CD4-positive, alpha-beta T cell (primary cell): ENCODE data around the gene HRH3. TPM values are rescaled to one million over a fixed set of nuclear protein-coding genes. Genes with fewer than 3 reads are reported as not detected.

Experiments
- ATAC-seq: fragments of 200-7000 bp; cut with Tn5 transposase; one replicate; pipeline ENCODE4 v1.10.0; 2022; ENCODE audit warnings: mild to moderate bottlenecking; ENCODE audit not compliant: poor library complexity
- CTCF ChIA-PET: fragments of 350-600 bp; sonication (Branson Sonifier 250); formaldehyde crosslinking; loops from one replicate; lab custom pipeline; 2021; ENCODE audit warnings: antibody characterized with exemption, inconsistent platforms; lab: Charles Lee
- POLR2A ChIA-PET: fragments of 350-600 bp; sonication (Branson Sonifier 250); formaldehyde crosslinking; loops from one replicate; lab custom pipeline; 2021; ENCODE audit warnings: antibody characterized with exemption, inconsistent platforms; lab: Charles Lee
- DNase-seq, 14 experiments: peaks; one replicate each; pipeline ENCODE4 v3.0.0-alpha.2; 2013 to 2020; ENCODE audit warnings: mixed read lengths in 2 of 14
- H3K27ac ChIP-seq, 2 donors: one replicate each; pipeline versions ENCODE4 v1.5.1 to v1.7.0; 2013; ENCODE audit warnings: low read length in 2 of 2, low read depth in 1 of 2, mild to moderate bottlenecking in 1 of 2
- H3K27me3 ChIP-seq, 2 experiments: 1 replicate in 1 of 2; 2 replicates in 1 of 2; pipeline versions ENCODE4 v1.6.1 to v1.7.0; 2013; ENCODE audit warnings: low read length in 2 of 2, control low read depth in 1 of 2, mild to moderate bottlenecking in 1 of 2, moderate library complexity in 1 of 2; ENCODE audit not compliant: insufficient read depth in 2 of 2, control insufficient read depth in 1 of 2
- H3K36me3 ChIP-seq: one replicate; pipeline ENCODE4 v1.6.1; 2013; ENCODE audit warnings: low read length, control low read depth; ENCODE audit not compliant: insufficient read depth
- H3K4me1 ChIP-seq: one replicate; pipeline ENCODE4 v1.6.1; 2013; ENCODE audit warnings: low read length, control low read depth; ENCODE audit not compliant: insufficient read depth
- H3K4me3 ChIP-seq: one replicate; pipeline ENCODE4 v1.5.1; 2013; ENCODE audit warnings: mild to moderate bottlenecking, low read length, moderate library complexity
- H3K9me3 ChIP-seq, 2 experiments: 1 replicate in 1 of 2; 2 replicates in 1 of 2; pipeline versions ENCODE4 v1.6.1 to v1.7.0; 2013; ENCODE audit warnings: low read length in 2 of 2, mild to moderate bottlenecking in 2 of 2, control low read depth in 1 of 2, moderate library complexity in 1 of 2; ENCODE audit not compliant: control insufficient read depth in 1 of 2, insufficient read depth in 1 of 2
- H3K27ac Mint-ChIP-seq: one replicate; pipeline ENCODE4 v1.8.0; 2020; ENCODE audit warnings: mixed read lengths
- H3K27me3 Mint-ChIP-seq: one replicate; pipeline ENCODE4 v1.8.0; 2021; ENCODE audit warnings: mixed read lengths
- H3K36me3 Mint-ChIP-seq: one replicate; pipeline ENCODE4 v1.8.0; 2021; ENCODE audit warnings: low read depth, mixed read lengths
- H3K4me1 Mint-ChIP-seq: one replicate; pipeline ENCODE4 v1.8.0; 2021; ENCODE audit warnings: low read depth, mixed read lengths
- H3K4me3 Mint-ChIP-seq: one replicate; pipeline ENCODE4 v1.8.0; 2020; ENCODE audit warnings: mild to moderate bottlenecking, mixed read lengths
- H3K9me3 Mint-ChIP-seq: one replicate; pipeline ENCODE4 v1.8.0; 2020; ENCODE audit warnings: mixed read lengths
- intact Hi-C, 2 experiments: fragments of 100-400 bp; cut with DNase I in 1 of 2; cut with micrococcal nuclease in 1 of 2; formaldehyde crosslinking; loops; one replicate each; pipeline versions ENCODE4 v1.15.1 to v1.9.0; 2023 to 2025; cut with DNase I, micrococcal nuclease
- total RNA-seq, 174 experiments: library from RNA in 2 of 174; stranded (reverse) in 2 of 174; gene quantifications; one replicate each; pipeline ENCODE4 v1.2.3 and lab custom pipeline; 2021 to 2026
- TF ChIP-seq, protein P1 (sequence below): fragments of 200-600 bp; IDR thresholded peaks from one replicate; pipeline ENCODE4 v1.8.0; 2022; ENCODE audit warnings: antibody characterized with exemption, mild to moderate bottlenecking

Gene HRH3
- total RNA-seq, 2 experiments from 2014 or later, result not detected

GRCh38 chr20:62170536-62170935 is 49.5 kb downstream of the HRH3 start:
- Histone ChIP-seq H3K9me3 (no peaks in the 10 kb centered on the region), H3K36me3 (peaks cover 20% of the 10 kb centered on the region), H3K27ac (no peak overlapping the region), H3K4me3 (no peak overlapping the region), H3K27me3 (no peaks in the 10 kb centered on the region), H3K4me1 (no peaks in the 10 kb centered on the region)
- Mint-ChIP-seq H3K36me3 (peaks cover 26% of the 10 kb centered on the region), H3K27ac (no peak overlapping the region), H3K27me3 (no peaks in the 10 kb centered on the region), H3K4me1 (no peaks in the 10 kb centered on the region), H3K9me3 (no peaks in the 10 kb centered on the region), H3K4me3 (no peak overlapping the region)
- DNase-seq (no peak), ATAC-seq (no peak)
- CTCF ChIA-PET, result no interaction called here
- TF ChIP-seq, protein P1, sequence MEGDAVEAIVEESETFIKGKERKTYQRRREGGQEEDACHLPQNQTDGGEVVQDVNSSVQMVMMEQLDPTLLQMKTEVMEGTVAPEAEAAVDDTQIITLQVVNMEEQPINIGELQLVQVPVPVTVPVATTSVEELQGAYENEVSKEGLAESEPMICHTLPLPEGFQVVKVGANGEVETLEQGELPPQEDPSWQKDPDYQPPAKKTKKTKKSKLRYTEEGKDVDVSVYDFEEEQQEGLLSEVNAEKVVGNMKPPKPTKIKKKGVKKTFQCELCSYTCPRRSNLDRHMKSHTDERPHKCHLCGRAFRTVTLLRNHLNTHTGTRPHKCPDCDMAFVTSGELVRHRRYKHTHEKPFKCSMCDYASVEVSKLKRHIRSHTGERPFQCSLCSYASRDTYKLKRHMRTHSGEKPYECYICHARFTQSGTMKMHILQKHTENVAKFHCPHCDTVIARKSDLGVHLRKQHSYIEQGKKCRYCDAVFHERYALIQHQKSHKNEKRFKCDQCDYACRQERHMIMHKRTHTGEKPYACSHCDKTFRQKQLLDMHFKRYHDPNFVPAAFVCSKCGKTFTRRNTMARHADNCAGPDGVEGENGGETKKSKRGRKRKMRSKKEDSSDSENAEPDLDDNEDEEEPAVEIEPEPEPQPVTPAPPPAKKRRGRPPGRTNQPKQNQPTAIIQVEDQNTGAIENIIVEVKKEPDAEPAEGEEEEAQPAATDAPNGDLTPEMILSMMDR, result no peak
- intact Hi-C loops, result no loop called here
- POLR2A ChIA-PET, result no interaction called here

DNA sequence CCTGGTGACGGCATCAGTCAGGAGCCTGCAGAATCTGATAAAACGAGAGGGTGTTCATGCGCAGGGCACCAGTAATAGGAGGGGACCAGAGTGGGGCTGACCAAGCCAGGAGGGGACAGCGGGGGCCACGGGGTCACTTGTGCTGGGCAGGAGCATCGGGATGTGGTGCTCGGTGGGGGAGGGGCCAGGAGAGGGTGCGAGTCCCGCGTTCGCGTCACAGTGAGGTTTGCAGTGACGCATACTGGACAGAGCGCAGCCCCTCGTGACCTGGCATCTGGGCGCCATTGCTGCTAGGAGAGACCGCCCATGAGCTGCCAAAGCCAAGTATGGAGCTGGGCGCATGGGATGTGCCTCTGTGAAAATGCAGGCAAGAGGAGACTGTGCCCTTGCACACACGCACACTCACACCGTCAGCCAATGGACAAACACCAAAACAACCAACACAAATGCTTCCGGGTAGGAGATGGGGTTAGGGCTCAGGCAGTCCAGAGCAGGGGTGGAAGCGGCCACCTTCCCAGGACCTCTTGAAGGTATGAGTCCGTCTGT is 51.1 kb downstream of the HRH3 start:
- Mint-ChIP-seq H3K36me3 (peaks cover 29% of the 10 kb centered on the region), H3K4me3 (no peak overlapping the region), H3K27me3 (no peaks in the 10 kb centered on the region), H3K27ac (no peak overlapping the region), H3K9me3 (no peaks in the 10 kb centered on the region), H3K4me1 (no peaks in the 10 kb centered on the region)
- no peak overlapping the region for H3K4me3 ChIP-seq
- H3K36me3 ChIP-seq, result peaks cover 29% of the 10 kb centered on the region
- no peaks in the 10 kb centered on the region for H3K27me3 ChIP-seq
- TF ChIP-seq, protein P1, result no peak
- H3K9me3 ChIP-seq, result no peaks in the 10 kb centered on the region
- no peak overlapping the region for H3K27ac ChIP-seq
- POLR2A ChIA-PET, result no interaction called here
- H3K4me1 ChIP-seq, result no peaks in the 10 kb centered on the region
- intact Hi-C loops, result no loop called here
- DNase-seq (no peak), ATAC-seq (no peak)
- CTCF ChIA-PET, result no interaction called here

GRCh38 chr20:62168061-62168460 is 52.0 kb downstream of the HRH3 start:
- ATAC-seq (no peak), DNase-seq (no peak)
- H3K27me3 Mint-ChIP-seq, result no peaks in the 10 kb centered on the region
- H3K4me3 ChIP-seq, result no peak overlapping the region
- H3K27ac Mint-ChIP-seq, result no peak overlapping the region
- peaks cover 33% of the 10 kb centered on the region for H3K36me3 Mint-ChIP-seq
- no peaks in the 10 kb centered on the region for H3K4me1 ChIP-seq
- H3K9me3 Mint-ChIP-seq, result no peaks in the 10 kb centered on the region
- no peak overlapping the region for H3K27ac ChIP-seq
- no peaks in the 10 kb centered on the region for H3K9me3 ChIP-seq
- H3K36me3 ChIP-seq, result peaks cover 36% of the 10 kb centered on the region
- ChIA-PET POLR2A (no interaction called here), CTCF (no interaction called here)
- intact Hi-C loops, result no loop called here
- TF ChIP-seq, protein P1, result no peak
- no peaks in the 10 kb centered on the region for H3K4me1 Mint-ChIP-seq
- no peak overlapping the region for H3K4me3 Mint-ChIP-seq
- no peaks in the 10 kb centered on the region for H3K27me3 ChIP-seq
